HFFc6 (cell line): ENCODE measurements around the gene COX4I1. TPM values are rescaled to one million over a fixed set of nuclear protein-coding genes. Genes with fewer than 3 reads are reported as not detected.

Experiments
- DNase-seq: peaks from one replicate; pipeline ENCODE4 v3.0.0-alpha.2; 2018
- H3K27ac Mint-ChIP-seq: 2 replicates; pipeline ENCODE4 v1.8.0; 2020; ENCODE audit warnings: mild to moderate bottlenecking, mixed read lengths
- H3K27me3 Mint-ChIP-seq: 2 replicates; pipeline ENCODE4 v1.8.0; 2021; ENCODE audit warnings: mild to moderate bottlenecking, moderate library complexity, mixed read lengths; ENCODE audit not compliant: insufficient read depth
- H3K36me3 Mint-ChIP-seq: 2 replicates; pipeline ENCODE4 v1.8.0; 2021; ENCODE audit warnings: low read depth, mixed read lengths
- H3K4me1 Mint-ChIP-seq: 2 replicates; pipeline ENCODE4 v1.8.0; 2020; ENCODE audit warnings: low read depth, mixed read lengths
- H3K4me3 Mint-ChIP-seq: 2 replicates; pipeline ENCODE4 v1.8.0; 2020; ENCODE audit warnings: mild to moderate bottlenecking, moderate library complexity, mixed read lengths
- H3K9me3 Mint-ChIP-seq: 2 replicates; pipeline ENCODE4 v1.8.0; 2020; ENCODE audit warnings: mild to moderate bottlenecking, mixed read lengths
- total RNA-seq, 6 experiments: library from RNA; stranded (reverse); fragmentation: NEBNext Ultra II Directional; extraction: Animal tissue kit (Norgen Biotek cat#: 25700); gene quantifications; 2 replicates in 1 of 6; 3 replicates in 5 of 6; pipeline ENCODE4 v1.2.3, GENCODE V29; 2021
- TF ChIP-seq, protein P1 (sequence below): fragments of 200-600 bp; sonication (generic); IDR thresholded peaks from 2 replicates; pipeline ENCODE4 v1.5.0; 2021; ENCODE audit warnings: antibody characterized with exemption, mild to moderate bottlenecking

COX4I1 gene
- total RNA-seq, 6 experiments from 2014 or later = 427 to 518 (median 497) TPM

DNA sequence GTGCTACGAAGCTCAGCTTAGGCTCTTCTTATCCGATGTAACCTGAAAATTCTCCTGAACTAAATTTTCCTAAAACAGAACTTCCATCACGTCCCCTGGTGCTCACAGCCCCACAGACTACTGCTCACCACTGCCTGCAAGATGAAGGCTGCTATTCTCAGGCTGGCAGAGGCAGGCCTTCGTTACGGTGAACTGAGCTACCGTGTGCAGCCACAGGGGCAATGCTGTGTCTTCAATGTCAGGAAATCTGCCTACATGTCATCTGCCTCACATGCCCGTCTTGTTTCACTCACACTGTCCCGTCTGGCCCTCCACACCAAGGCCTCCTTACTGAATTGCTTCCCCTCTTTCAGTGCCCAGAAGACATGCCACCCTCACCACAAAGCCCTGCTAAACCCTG, 16.1 kb upstream of the COX4I1 start:
- Mint-ChIP-seq H3K4me3 (no peak overlapping the region), H3K27me3 (no peaks in the 10 kb centered on the region), H3K9me3 (no peaks in the 10 kb centered on the region), H3K4me1 (peaks cover 33% of the 10 kb centered on the region), H3K36me3 (peaks cover 30% of the 10 kb centered on the region; the same call in 1 of the 2 replicates), H3K27ac (peak overlapping the region; percentile 14; the same call in 1 of the 2 replicates)
- DNase-seq = no peak
- TF ChIP-seq, protein P1, sequence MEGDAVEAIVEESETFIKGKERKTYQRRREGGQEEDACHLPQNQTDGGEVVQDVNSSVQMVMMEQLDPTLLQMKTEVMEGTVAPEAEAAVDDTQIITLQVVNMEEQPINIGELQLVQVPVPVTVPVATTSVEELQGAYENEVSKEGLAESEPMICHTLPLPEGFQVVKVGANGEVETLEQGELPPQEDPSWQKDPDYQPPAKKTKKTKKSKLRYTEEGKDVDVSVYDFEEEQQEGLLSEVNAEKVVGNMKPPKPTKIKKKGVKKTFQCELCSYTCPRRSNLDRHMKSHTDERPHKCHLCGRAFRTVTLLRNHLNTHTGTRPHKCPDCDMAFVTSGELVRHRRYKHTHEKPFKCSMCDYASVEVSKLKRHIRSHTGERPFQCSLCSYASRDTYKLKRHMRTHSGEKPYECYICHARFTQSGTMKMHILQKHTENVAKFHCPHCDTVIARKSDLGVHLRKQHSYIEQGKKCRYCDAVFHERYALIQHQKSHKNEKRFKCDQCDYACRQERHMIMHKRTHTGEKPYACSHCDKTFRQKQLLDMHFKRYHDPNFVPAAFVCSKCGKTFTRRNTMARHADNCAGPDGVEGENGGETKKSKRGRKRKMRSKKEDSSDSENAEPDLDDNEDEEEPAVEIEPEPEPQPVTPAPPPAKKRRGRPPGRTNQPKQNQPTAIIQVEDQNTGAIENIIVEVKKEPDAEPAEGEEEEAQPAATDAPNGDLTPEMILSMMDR = no peak

DNA sequence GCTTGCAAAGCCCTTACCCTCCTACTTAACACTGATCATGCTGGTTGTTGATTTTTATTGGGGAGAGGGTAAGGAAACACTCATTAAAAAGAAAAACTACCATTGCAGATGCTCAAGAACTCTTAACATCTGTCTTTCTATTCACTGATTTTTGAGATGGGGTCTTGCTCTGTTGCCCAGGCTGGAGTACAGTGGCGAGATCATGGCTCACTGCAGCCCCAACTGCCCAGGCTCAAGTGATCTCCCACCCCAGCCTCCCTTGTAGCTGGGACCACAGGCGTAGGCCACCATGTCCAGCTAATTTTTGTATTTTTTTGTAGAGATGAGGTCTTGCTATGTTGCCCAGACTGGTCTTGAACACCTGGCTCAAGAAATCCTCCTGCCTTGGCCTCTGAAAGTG, 14.7 kb upstream of the COX4I1 start:
- Mint-ChIP-seq H3K4me1 (peaks cover 25% of the 10 kb centered on the region), H3K4me3 (no peak overlapping the region), H3K27me3 (no peaks in the 10 kb centered on the region), H3K9me3 (no peaks in the 10 kb centered on the region), H3K27ac (no peak overlapping the region), H3K36me3 (peaks cover 16% of the 10 kb centered on the region; the same call in 1 of the 2 replicates)
- TF ChIP-seq, protein P1 = no peak
- DNase-seq = no peak

DNA sequence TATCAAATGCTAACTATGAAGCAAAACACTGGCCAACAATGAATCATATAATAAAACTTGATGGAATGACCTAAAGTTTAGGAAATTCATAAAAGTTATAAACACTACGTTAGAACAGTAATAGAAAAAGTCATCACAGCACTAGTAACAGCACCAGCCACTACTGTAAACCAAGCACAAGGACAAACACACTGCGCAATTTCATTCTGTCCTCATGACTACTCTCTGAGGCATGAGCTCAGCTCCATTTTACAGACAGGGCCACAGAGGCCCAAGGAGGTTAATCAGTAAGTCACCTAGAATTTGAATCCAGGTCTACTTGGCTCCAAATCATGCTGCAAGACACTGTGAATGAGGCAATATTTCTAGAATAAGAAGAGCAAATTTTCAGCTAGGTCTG, 13.6 kb upstream of the COX4I1 start:
- no peaks in the 10 kb centered on the region for H3K27me3 Mint-ChIP-seq
- H3K9me3 Mint-ChIP-seq = no peaks in the 10 kb centered on the region
- TF ChIP-seq, protein P1 = no peak
- peak overlapping the region; percentile 67 for H3K27ac Mint-ChIP-seq
- H3K4me3 Mint-ChIP-seq = no peak overlapping the region
- no peak for DNase-seq
- H3K36me3 Mint-ChIP-seq = peaks cover 9% of the 10 kb centered on the region; the same call in 1 of the 2 replicates
- H3K4me1 Mint-ChIP-seq = peaks cover 25% of the 10 kb centered on the region

DNA sequence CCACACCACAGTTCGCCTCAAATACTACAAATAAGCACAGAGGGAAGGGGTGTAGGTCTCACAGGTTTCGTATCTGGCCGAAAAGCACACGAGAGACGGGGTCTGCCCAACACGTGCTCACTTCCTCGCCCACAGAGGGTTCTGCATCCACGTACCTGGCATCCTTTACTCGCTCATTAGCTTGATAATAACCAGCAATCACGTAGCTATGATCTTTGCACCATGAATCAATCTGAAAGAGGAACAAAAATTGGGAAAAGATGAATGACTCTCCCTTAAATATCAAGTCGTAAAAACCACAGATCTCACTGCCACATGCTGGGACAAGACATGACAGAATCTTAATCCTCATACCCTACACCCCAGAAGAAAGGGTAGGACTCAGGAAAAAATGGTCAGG, 10.7 kb upstream of the COX4I1 start:
- no peak for DNase-seq
- Mint-ChIP-seq H3K27ac (no peak overlapping the region), H3K9me3 (no peaks in the 10 kb centered on the region), H3K4me1 (peaks cover 28% of the 10 kb centered on the region), H3K4me3 (no peak overlapping the region), H3K36me3 (peaks cover 32% of the 10 kb centered on the region), H3K27me3 (no peaks in the 10 kb centered on the region)
- TF ChIP-seq, protein P1 = no peak

DNA sequence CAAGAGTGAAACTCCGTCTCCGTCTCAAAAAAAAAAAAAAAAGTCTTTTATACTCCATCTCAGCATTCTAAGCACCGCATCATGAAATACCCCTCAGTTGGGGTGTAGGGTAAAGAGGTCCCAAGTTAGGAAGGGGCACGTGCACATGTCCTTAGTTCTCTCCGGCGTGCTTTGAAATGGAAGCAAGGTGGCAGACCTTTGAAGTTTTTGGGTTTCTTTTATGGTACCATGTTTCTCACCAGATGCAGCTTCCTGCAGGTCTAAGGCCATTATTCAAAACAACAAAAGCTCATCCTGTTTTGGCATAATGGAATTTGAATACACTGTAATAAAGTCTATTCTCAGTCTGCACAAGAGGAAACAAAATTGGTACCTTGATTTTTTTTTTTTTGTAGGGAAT, 9.7 kb upstream of the COX4I1 start:
- TF ChIP-seq, protein P1 = no peak
- H3K27me3 Mint-ChIP-seq = no peaks in the 10 kb centered on the region
- no peak overlapping the region for H3K27ac Mint-ChIP-seq
- H3K4me1 Mint-ChIP-seq = peaks cover 29% of the 10 kb centered on the region
- no peak overlapping the region for H3K4me3 Mint-ChIP-seq
- H3K9me3 Mint-ChIP-seq = no peaks in the 10 kb centered on the region
- DNase-seq = no peak
- H3K36me3 Mint-ChIP-seq = peaks cover 32% of the 10 kb centered on the region
